ENCODE measurements around the gene UAP1L1.
"Not testable (repeated sequence)": the region's sequence is repeated elsewhere in the genome, so short reads cannot be mapped to it uniquely, and the experiment has no call there.

The UAP1L1 gene

GRCh38 chr9:137116728-137117127 is 39.4 kb downstream of the UAP1L1 start:
- no peak for DNase-seq

GRCh38 chr9:137117269-137117731 is 40.0 kb downstream of the UAP1L1 start:
- no peak for DNase-seq

GRCh38 chr9:137118092-137118603 is 40.8 kb downstream of the UAP1L1 start:
- not testable (repeated sequence) for DNase-seq

GRCh38 chr9:137121927-137122795 is 44.8 kb downstream of the UAP1L1 start:
- DNase-seq: not testable (repeated sequence)

GRCh38 chr9:137122796-137123467 is 45.6 kb downstream of the UAP1L1 start:
- not testable (repeated sequence) for DNase-seq

- DNase-seq: no peak
Observed at GRCh38 chr9:137123468-137123837, 46.1 kb downstream of the UAP1L1 start.

- DNase-seq: not testable (repeated sequence)
Observed at GRCh38 chr9:137123952-137124462, 46.7 kb downstream of the UAP1L1 start.

GRCh38 chr9:137126786-137127185 is 49.5 kb downstream of the UAP1L1 start:
- DNase-seq: no peak

- DNase-seq: no peak
Observed at GRCh38 chr9:137127301-137128157, 50.2 kb downstream of the UAP1L1 start.

GRCh38 chr9:137128158-137128861 is 51.0 kb downstream of the UAP1L1 start:
- no peak for DNase-seq

- DNase-seq: no peak
Observed at GRCh38 chr9:137128862-137129455, 51.6 kb downstream of the UAP1L1 start.

GRCh38 chr9:137129456-137130175 is 52.3 kb downstream of the UAP1L1 start:
- peak; percentile 89 for DNase-seq

GRCh38 chr9:137130176-137130755 is 52.9 kb downstream of the UAP1L1 start:
- DNase-seq: no peak
